Measurements from ENCODE around the gene TRIO.

TRIO gene

DNA sequence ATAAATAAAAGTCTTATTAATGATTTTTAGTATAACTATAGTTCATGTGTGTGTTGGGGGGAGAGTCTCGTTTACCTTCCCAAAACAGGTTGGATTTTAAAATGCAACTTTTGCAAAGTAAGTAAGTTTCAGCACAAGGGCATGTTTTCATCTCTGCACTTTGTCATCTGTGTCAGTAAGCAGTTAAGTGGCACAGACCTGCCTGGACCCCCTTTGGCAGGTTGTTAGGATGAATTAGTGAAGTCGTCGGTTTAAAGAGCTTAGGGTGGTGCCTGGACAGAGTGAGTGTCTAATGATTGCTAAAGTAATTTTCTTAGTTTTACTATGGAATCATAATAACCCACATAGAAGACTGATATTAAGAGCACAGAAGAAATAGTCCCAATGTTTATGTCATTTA is 74.9 kb downstream of the TRIO start:
- Histone ChIP-seq H3K4me3 (ENCODE audit: low read length) (no peak overlapping the region), H3K9me3 (ENCODE audit: insufficient read depth, low read depth, low read length) (no peaks in the 10 kb centered on the region), H3K27me3 (ENCODE audit: insufficient read depth, low read length) (no peaks in the 10 kb centered on the region), H3K36me3 (ENCODE audit: insufficient read depth, low read depth, low read length) (no peaks in the 10 kb centered on the region), H3K9ac (ENCODE audit: low read depth, low read length) (no peak overlapping the region), H3K4me1 (ENCODE audit: insufficient read depth, low read length) (peaks cover 56% of the 10 kb centered on the region), H3K27ac (ENCODE audit: low read length) (no peak overlapping the region)

GRCh38 chr5:14218480-14218879 is 75.3 kb downstream of the TRIO start:
- H3K4me1 ChIP-seq (ENCODE audit: insufficient read depth, low read length): peaks cover 60% of the 10 kb centered on the region

DNA sequence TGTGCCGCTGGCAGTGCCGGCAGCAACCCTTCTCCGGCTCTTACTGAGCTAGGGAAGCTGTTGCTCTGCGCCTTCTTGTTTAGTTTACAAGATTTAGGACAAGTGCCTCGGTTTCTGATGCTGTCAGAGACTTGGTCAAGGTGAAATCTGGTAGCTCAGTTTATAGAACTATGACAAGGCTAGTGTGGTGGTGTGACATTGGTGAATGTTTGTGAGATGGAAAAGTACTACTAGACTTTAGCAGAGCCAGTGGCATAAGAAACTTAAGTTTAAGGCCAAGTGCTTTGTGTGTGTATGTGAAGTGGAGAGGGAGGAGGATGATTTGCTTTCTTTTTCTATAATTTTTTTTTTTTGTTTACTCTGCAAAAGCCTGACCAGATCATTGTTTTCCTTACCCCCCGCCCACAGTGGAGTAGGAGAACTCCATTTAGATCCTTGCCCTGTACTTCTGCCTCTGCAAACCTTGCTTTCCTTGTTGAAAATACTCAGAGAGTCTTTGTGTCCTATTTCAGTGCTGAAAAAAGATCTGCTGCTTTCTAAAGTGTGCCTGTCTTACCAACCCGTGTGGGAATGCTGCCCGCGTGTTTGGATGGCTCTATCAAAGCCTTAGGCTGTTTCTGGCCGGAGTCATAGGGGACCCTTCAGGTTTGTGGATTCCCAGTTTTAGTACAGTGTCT is 75.9 kb downstream of the TRIO start:
- H3K36me3 ChIP-seq (ENCODE audit: insufficient read depth, low read depth, low read length): no peaks in the 10 kb centered on the region
- no peak overlapping the region for H3K4me3 ChIP-seq (ENCODE audit: low read length)
- no peaks in the 10 kb centered on the region for H3K9me3 ChIP-seq (ENCODE audit: insufficient read depth, low read depth, low read length)
- H3K27me3 ChIP-seq (ENCODE audit: insufficient read depth, low read length): no peaks in the 10 kb centered on the region
- H3K9ac ChIP-seq (ENCODE audit: low read depth, low read length): no peak overlapping the region
- H3K4me1 ChIP-seq (ENCODE audit: insufficient read depth, low read length): peaks cover 57% of the 10 kb centered on the region
- H3K27ac ChIP-seq (ENCODE audit: low read length): no peak overlapping the region

More at GRCh38 chr5:14218480-14218879, 75.3 kb downstream of the TRIO start:
- Histone ChIP-seq H3K36me3 (ENCODE audit: insufficient read depth, low read depth, low read length) (no peaks in the 10 kb centered on the region), H3K27ac (ENCODE audit: low read length) (no peak overlapping the region), H3K9me3 (ENCODE audit: insufficient read depth, low read depth, low read length) (no peaks in the 10 kb centered on the region), H3K4me3 (ENCODE audit: low read length) (no peak overlapping the region), H3K27me3 (ENCODE audit: insufficient read depth, low read length) (no peaks in the 10 kb centered on the region), H3K9ac (ENCODE audit: low read depth, low read length) (no peak overlapping the region)

- H3K27ac ChIP-seq (ENCODE audit: low read length): no peak overlapping the region
- H3K9ac ChIP-seq (ENCODE audit: low read depth, low read length): no peak overlapping the region
- H3K4me1 ChIP-seq (ENCODE audit: insufficient read depth, low read length): peaks cover 48% of the 10 kb centered on the region
- H3K9me3 ChIP-seq (ENCODE audit: insufficient read depth, low read depth, low read length): no peaks in the 10 kb centered on the region
- no peaks in the 10 kb centered on the region for H3K36me3 ChIP-seq (ENCODE audit: insufficient read depth, low read depth, low read length)
- no peak overlapping the region for H3K4me3 ChIP-seq (ENCODE audit: low read length)
- H3K27me3 ChIP-seq (ENCODE audit: insufficient read depth, low read length): no peaks in the 10 kb centered on the region
These were observed 76.8 kb downstream of the TRIO start for GRCh38 chr5:14219800-14220512.

GRCh38 chr5:14220642-14221041 is 77.5 kb downstream of the TRIO start:
- no peak overlapping the region for H3K4me3 ChIP-seq (ENCODE audit: low read length)
- H3K27me3 ChIP-seq (ENCODE audit: insufficient read depth, low read length): no peaks in the 10 kb centered on the region
- H3K9me3 ChIP-seq (ENCODE audit: insufficient read depth, low read depth, low read length): no peaks in the 10 kb centered on the region
- peaks cover 43% of the 10 kb centered on the region for H3K4me1 ChIP-seq (ENCODE audit: insufficient read depth, low read length)
- no peaks in the 10 kb centered on the region for H3K36me3 ChIP-seq (ENCODE audit: insufficient read depth, low read depth, low read length)
- H3K9ac ChIP-seq (ENCODE audit: low read depth, low read length): no peak overlapping the region
- no peak overlapping the region for H3K27ac ChIP-seq (ENCODE audit: low read length)

- Histone ChIP-seq H3K4me1 (ENCODE audit: insufficient read depth, low read length) (peaks cover 35% of the 10 kb centered on the region), H3K4me3 (ENCODE audit: low read length) (no peak overlapping the region), H3K36me3 (ENCODE audit: insufficient read depth, low read depth, low read length) (no peaks in the 10 kb centered on the region), H3K27ac (ENCODE audit: low read length) (no peak overlapping the region), H3K27me3 (ENCODE audit: insufficient read depth, low read length) (no peaks in the 10 kb centered on the region), H3K9me3 (ENCODE audit: insufficient read depth, low read depth, low read length) (no peaks in the 10 kb centered on the region), H3K9ac (ENCODE audit: low read depth, low read length) (no peak overlapping the region)
These were observed 78.6 kb downstream of the TRIO start for GRCh38 chr5:14221732-14222131.

- Histone ChIP-seq H3K4me1 (ENCODE audit: insufficient read depth, low read length) (peaks cover 35% of the 10 kb centered on the region), H3K9ac (ENCODE audit: low read depth, low read length) (no peak overlapping the region), H3K36me3 (ENCODE audit: insufficient read depth, low read depth, low read length) (no peaks in the 10 kb centered on the region), H3K27me3 (ENCODE audit: insufficient read depth, low read length) (no peaks in the 10 kb centered on the region), H3K27ac (ENCODE audit: low read length) (no peak overlapping the region), H3K4me3 (ENCODE audit: low read length) (no peak overlapping the region), H3K9me3 (ENCODE audit: insufficient read depth, low read depth, low read length) (no peaks in the 10 kb centered on the region)
These were observed 79.1 kb downstream of the TRIO start for GRCh38 chr5:14222206-14222605.

GRCh38 chr5:14223372-14223771 is 80.2 kb downstream of the TRIO start:
- H3K4me1 ChIP-seq (ENCODE audit: insufficient read depth, low read length): peaks cover 30% of the 10 kb centered on the region
- no peak overlapping the region for H3K9ac ChIP-seq (ENCODE audit: low read depth, low read length)
- H3K27ac ChIP-seq (ENCODE audit: low read length): no peak overlapping the region
- H3K9me3 ChIP-seq (ENCODE audit: insufficient read depth, low read depth, low read length): no peaks in the 10 kb centered on the region
- H3K27me3 ChIP-seq (ENCODE audit: insufficient read depth, low read length): no peaks in the 10 kb centered on the region
- H3K36me3 ChIP-seq (ENCODE audit: insufficient read depth, low read depth, low read length): no peaks in the 10 kb centered on the region
- H3K4me3 ChIP-seq (ENCODE audit: low read length): no peak overlapping the region

GRCh38 chr5:14225173-14225834 is 82.2 kb downstream of the TRIO start:
- Histone ChIP-seq H3K27me3 (ENCODE audit: insufficient read depth, low read length) (no peaks in the 10 kb centered on the region), H3K27ac (ENCODE audit: low read length) (no peak overlapping the region), H3K9me3 (ENCODE audit: insufficient read depth, low read depth, low read length) (no peaks in the 10 kb centered on the region)

DNA sequence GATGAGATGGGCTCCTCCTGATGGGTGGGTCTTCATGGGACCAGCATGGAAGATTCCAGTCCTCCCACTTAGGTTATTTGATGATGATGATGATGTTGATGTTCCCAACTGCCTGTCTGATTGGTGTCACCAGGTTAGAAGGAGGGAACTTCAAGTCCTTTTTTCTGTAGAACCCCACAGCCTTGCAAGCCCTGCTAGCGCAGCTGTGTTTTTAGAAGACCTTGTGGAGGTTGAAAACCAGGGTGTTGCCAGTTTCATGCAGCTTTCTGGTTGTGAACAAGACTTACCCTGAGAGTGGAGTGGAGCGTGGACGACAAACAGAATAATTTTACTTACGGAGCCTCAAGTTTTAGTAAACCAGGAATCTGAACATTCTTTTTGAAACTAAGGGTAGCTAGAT is 83.0 kb downstream of the TRIO start:
- Histone ChIP-seq H3K4me1 (ENCODE audit: insufficient read depth, low read length) (peaks cover 31% of the 10 kb centered on the region), H3K9ac (ENCODE audit: low read depth, low read length) (no peak overlapping the region), H3K36me3 (ENCODE audit: insufficient read depth, low read depth, low read length) (no peaks in the 10 kb centered on the region), H3K27ac (ENCODE audit: low read length) (no peak overlapping the region), H3K27me3 (ENCODE audit: insufficient read depth, low read length) (no peaks in the 10 kb centered on the region), H3K4me3 (ENCODE audit: low read length) (no peak overlapping the region), H3K9me3 (ENCODE audit: insufficient read depth, low read depth, low read length) (no peaks in the 10 kb centered on the region)

More at GRCh38 chr5:14225173-14225834, 82.2 kb downstream of the TRIO start:
- Histone ChIP-seq H3K36me3 (ENCODE audit: insufficient read depth, low read depth, low read length) (no peaks in the 10 kb centered on the region), H3K4me1 (ENCODE audit: insufficient read depth, low read length) (peaks cover 30% of the 10 kb centered on the region), H3K4me3 (ENCODE audit: low read length) (no peak overlapping the region), H3K9ac (ENCODE audit: low read depth, low read length) (no peak overlapping the region)

- Histone ChIP-seq H3K27ac (ENCODE audit: low read length) (no peak overlapping the region), H3K9me3 (ENCODE audit: insufficient read depth, low read depth, low read length) (no peaks in the 10 kb centered on the region), H3K36me3 (ENCODE audit: insufficient read depth, low read depth, low read length) (no peaks in the 10 kb centered on the region), H3K9ac (ENCODE audit: low read depth, low read length) (no peak overlapping the region), H3K4me1 (ENCODE audit: insufficient read depth, low read length) (peaks cover 35% of the 10 kb centered on the region), H3K27me3 (ENCODE audit: insufficient read depth, low read length) (no peaks in the 10 kb centered on the region), H3K4me3 (ENCODE audit: low read length) (no peak overlapping the region)
These were observed 83.4 kb downstream of the TRIO start for GRCh38 chr5:14226554-14226953.

- no peaks in the 10 kb centered on the region for H3K36me3 ChIP-seq (ENCODE audit: insufficient read depth, low read depth, low read length)
- peaks cover 35% of the 10 kb centered on the region for H3K4me1 ChIP-seq (ENCODE audit: insufficient read depth, low read length)
- H3K9me3 ChIP-seq (ENCODE audit: insufficient read depth, low read depth, low read length): no peaks in the 10 kb centered on the region
- no peak overlapping the region for H3K9ac ChIP-seq (ENCODE audit: low read depth, low read length)
- no peak overlapping the region for H3K4me3 ChIP-seq (ENCODE audit: low read length)
- no peaks in the 10 kb centered on the region for H3K27me3 ChIP-seq (ENCODE audit: insufficient read depth, low read length)
- no peak overlapping the region for H3K27ac ChIP-seq (ENCODE audit: low read length)
These were observed 83.8 kb downstream of the TRIO start for GRCh38 chr5:14226992-14227391.
